ENCODE data around the gene ZNF3. TPM values are rescaled to one million over a fixed set of nuclear protein-coding genes. Genes with fewer than 3 reads are reported as not detected.
A peak's percentile ranks its signal among the peaks of the same experiment; 100 is the strongest.

ZNF3 gene
- total RNA-seq, 4 donors from 2014 or later, result 13.2 to 30.3 (median 24.4) TPM

DNA sequence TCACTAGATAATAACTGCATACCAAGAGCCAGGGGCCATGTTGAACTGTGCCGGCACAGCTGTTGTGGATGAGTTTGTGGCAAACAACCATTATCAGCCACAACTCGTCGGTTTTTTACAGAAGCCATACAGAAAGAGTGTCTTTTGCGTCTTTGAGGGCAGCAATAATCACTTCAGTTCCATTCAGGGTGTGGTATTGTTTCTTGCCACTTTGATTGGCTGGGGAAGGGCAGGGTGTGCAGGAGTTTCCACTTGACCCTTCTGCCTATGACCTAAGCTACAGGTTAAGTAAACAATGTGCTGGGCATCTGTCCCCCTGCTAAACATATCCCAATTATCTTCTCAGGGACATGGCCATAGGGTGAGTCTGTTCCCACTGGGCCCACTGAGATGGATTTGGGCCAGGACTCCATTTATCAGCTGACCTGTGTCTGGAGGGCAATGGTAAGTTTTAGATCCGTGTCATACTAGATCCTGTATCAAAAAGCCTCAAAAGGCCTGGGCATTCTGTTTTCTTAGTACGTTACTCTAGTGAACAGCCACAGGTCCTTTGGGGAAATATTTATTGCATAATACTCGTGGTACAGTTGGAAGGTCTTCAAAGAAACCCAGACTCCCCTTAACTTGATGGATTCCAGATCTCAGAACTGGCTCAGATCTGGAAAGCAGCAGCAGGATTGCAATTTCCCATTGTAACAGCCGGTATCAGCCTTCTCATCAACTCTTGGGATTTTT lies 15.9 kb downstream of the ZNF3 start:
- WGBS, result 52% methylated on average over 8 of the region's 8 CpGs
- Histone ChIP-seq H3K9me3 (peaks cover 3% of the 10 kb centered on the region), H3K36me3 (peaks cover 61% of the 10 kb centered on the region), H3K4me3 (no peak overlapping the region), H3K4me1 (peaks cover 12% of the 10 kb centered on the region), H3K27me3 (no peaks in the 10 kb centered on the region), H3K27ac (peak overlapping the region; percentile 43)
- TF ChIP-seq POLR2A (IDR thresholded peaks at IDR 0.05), result no peak
- TF ChIP-seq EP300 (IDR thresholded peaks at IDR 0.05), result no peak
- peak in 1 of 3 donors; percentile 59 for TF ChIP-seq POLR2AphosphoS5 (IDR thresholded peaks at IDR 0.05)
- no peak for DNase-seq (ENCODE audit: low spot score in 2 of 2)

DNA sequence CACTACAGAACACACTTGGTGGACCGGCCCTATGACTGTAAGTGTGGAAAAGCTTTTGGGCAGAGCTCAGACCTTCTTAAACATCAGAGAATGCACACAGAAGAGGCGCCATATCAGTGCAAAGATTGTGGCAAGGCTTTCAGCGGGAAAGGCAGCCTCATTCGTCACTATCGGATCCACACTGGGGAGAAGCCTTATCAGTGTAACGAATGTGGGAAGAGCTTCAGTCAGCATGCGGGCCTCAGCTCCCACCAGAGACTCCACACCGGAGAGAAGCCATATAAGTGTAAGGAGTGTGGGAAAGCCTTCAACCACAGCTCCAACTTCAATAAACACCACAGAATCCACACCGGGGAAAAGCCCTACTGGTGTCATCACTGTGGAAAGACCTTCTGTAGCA lies 17.4 kb downstream of the ZNF3 start:
- no peaks in the 10 kb centered on the region for H3K9me3 ChIP-seq
- no peak overlapping the region for H3K4me3 ChIP-seq
- 96% methylated on average over 9 of the region's 9 CpGs for WGBS
- no peak for DNase-seq (ENCODE audit: low spot score in 2 of 2)
- peaks cover 60% of the 10 kb centered on the region for H3K36me3 ChIP-seq
- no peak overlapping the region for H3K27ac ChIP-seq
- H3K4me1 ChIP-seq, result peaks cover 12% of the 10 kb centered on the region
- H3K27me3 ChIP-seq, result no peaks in the 10 kb centered on the region
- no peak for TF ChIP-seq POLR2A (IDR thresholded peaks at IDR 0.05)
- no peak for TF ChIP-seq EP300 (IDR thresholded peaks at IDR 0.05)
- no peak for TF ChIP-seq POLR2AphosphoS5 (IDR thresholded peaks at IDR 0.05)
- TF ChIP-seq, protein P1, sequence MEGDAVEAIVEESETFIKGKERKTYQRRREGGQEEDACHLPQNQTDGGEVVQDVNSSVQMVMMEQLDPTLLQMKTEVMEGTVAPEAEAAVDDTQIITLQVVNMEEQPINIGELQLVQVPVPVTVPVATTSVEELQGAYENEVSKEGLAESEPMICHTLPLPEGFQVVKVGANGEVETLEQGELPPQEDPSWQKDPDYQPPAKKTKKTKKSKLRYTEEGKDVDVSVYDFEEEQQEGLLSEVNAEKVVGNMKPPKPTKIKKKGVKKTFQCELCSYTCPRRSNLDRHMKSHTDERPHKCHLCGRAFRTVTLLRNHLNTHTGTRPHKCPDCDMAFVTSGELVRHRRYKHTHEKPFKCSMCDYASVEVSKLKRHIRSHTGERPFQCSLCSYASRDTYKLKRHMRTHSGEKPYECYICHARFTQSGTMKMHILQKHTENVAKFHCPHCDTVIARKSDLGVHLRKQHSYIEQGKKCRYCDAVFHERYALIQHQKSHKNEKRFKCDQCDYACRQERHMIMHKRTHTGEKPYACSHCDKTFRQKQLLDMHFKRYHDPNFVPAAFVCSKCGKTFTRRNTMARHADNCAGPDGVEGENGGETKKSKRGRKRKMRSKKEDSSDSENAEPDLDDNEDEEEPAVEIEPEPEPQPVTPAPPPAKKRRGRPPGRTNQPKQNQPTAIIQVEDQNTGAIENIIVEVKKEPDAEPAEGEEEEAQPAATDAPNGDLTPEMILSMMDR (IDR thresholded peaks at IDR 0.05), result no peak

DNA sequence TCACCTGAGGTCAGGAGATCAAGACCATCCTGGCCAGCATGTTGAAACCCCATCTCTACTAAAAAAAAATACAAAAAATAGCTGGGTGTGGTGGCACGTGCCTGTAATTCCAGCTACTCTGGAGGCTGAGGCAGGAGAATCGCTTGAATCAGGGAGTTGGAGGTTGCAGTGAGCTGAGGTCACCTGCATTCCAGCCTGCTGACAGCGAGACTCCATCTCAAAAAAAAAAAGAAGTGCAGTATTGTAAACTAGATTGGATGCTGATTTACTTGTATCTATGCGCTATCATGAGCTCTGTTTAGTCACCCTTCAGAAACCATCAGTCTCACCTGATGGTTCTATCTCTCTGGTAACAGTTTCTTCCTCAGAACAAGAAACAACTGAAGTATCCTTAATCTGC lies 18.1 kb downstream of the ZNF3 start:
- WGBS, result 90% methylated on average over 4 of the region's 4 CpGs

DNA sequence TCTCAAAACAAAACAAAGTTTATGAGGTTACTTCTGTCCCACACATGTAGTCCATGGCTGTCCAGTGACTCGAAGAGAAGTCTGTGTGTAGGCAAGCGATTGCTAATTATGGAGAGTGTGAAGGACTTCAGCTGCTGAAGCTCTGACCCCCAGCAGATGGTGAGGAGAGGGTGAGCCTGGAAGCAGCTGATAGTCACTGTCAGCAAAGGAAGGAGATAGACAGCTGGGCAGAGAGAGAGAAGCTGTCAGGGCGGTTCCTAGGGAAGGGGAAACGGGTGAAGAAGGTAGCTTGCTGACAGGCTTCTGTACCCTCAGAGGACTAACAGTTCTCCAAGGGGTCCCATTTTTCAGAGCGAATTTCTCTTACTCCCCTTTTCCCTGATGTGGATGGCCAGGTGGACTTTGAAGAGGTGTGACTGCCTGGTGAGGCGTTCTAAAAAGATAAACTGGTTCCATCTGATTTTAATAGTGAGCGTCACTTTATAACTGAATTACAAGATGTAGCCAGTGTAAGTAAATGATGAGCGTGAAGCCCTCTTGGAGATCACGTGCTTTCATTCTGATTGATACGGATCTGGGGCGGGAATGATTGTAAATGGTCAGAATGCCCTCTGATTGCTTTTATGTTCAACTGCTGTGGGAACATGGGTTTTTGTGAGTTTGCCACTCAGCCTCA lies 19.9 kb downstream of the ZNF3 start:
- Histone ChIP-seq H3K4me3 (no peak overlapping the region), H3K27me3 (no peaks in the 10 kb centered on the region), H3K27ac (no peak overlapping the region), H3K9me3 (no peaks in the 10 kb centered on the region), H3K4me1 (peaks cover 12% of the 10 kb centered on the region), H3K36me3 (peaks cover 69% of the 10 kb centered on the region)
- WGBS, result 93% methylated on average over 11 of the region's 11 CpGs
- no peak for DNase-seq (ENCODE audit: low spot score in 2 of 2)
- TF ChIP-seq, protein P1 (IDR thresholded peaks at IDR 0.05), result no peak
- TF ChIP-seq EP300 (IDR thresholded peaks at IDR 0.05), result no peak

More for the DNA sequence above, 18.1 kb downstream of the ZNF3 start:
- H3K4me1 ChIP-seq, result peaks cover 12% of the 10 kb centered on the region
- H3K4me3 ChIP-seq, result no peak overlapping the region
- DNase-seq (ENCODE audit: low spot score in 2 of 2), result no peak
- H3K27ac ChIP-seq, result no peak overlapping the region
- H3K36me3 ChIP-seq, result peaks cover 61% of the 10 kb centered on the region
- H3K9me3 ChIP-seq, result no peaks in the 10 kb centered on the region
- no peaks in the 10 kb centered on the region for H3K27me3 ChIP-seq
- no peak for TF ChIP-seq POLR2AphosphoS5 (IDR thresholded peaks at IDR 0.05)
- no peak for TF ChIP-seq EP300 (IDR thresholded peaks at IDR 0.05)

DNA sequence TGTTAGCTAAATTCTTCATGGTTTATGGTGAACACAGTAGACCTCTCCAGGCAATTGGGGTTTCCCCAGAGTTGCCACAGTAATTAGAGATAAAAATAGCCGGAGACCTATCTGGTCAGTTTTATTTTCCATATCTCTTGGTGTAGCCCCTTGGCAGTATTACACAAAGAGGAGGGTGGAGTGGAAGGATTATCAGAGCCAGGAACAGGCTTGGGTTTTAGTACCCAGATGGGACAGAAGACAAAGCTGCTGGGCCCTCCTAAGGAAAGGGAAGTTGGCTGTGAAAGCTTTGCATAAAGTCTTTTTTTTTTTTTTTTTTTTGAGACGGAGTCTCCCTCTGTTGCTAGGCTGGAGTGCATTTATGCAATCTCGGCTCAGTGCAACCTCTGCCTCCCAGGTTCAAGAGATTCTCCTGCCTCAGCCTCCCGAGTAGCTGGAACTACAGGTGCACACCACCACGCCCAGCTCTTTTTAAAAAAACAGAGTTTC lies 22.2 kb downstream of the ZNF3 start:
- H3K36me3 ChIP-seq, result peaks cover 64% of the 10 kb centered on the region
- WGBS, result 95% methylated on average over 5 of the region's 5 CpGs

More for the DNA sequence above, 22.2 kb downstream of the ZNF3 start:
- H3K9me3 ChIP-seq, result no peaks in the 10 kb centered on the region
- H3K4me1 ChIP-seq, result no peaks in the 10 kb centered on the region
- no peak overlapping the region for H3K4me3 ChIP-seq
- H3K27me3 ChIP-seq, result no peaks in the 10 kb centered on the region
- H3K27ac ChIP-seq, result no peak overlapping the region
- no peak for DNase-seq (ENCODE audit: low spot score in 2 of 2)
- no peak for TF ChIP-seq EP300 (IDR thresholded peaks at IDR 0.05)
- TF ChIP-seq, protein P1 (IDR thresholded peaks at IDR 0.05), result no peak
- TF ChIP-seq POLR2AphosphoS5 (IDR thresholded peaks at IDR 0.05), result no peak
- TF ChIP-seq POLR2A (IDR thresholded peaks at IDR 0.05), result no peak
